Ishikawa (cell line): ENCODE measurements around the gene CCDC154.

ENCODE experiments used
- CEBPB ChIP-seq: IDR thresholded peaks from 2 replicates; pipeline ENCODE4 v1.6.1; 2012
- CREB1 ChIP-seq: IDR thresholded peaks from 2 replicates; pipeline ENCODE4 v1.6.1; 2012; ENCODE audit warnings: low read depth
- EGR1 ChIP-seq: IDR thresholded peaks from 2 replicates; pipeline ENCODE4 v1.6.1; 2012
- EP300 ChIP-seq: IDR thresholded peaks from 2 replicates; pipeline ENCODE4 v1.6.1; 2012; ENCODE audit warnings: borderline replicate concordance
- FOXM1 ChIP-seq: IDR thresholded peaks from 2 replicates; pipeline ENCODE4 v1.6.1; 2012; ENCODE audit warnings: low read depth, borderline replicate concordance
- NFIC ChIP-seq: IDR thresholded peaks from 2 replicates; pipeline ENCODE4 v1.6.1; 2012
- RAD21 ChIP-seq: IDR thresholded peaks from 2 replicates; pipeline ENCODE4 v1.6.1; 2012; ENCODE audit warnings: low read depth
- TAF1 ChIP-seq: IDR thresholded peaks from 2 replicates; pipeline ENCODE4 v1.6.1; 2012; ENCODE audit warnings: low read depth, mild to moderate bottlenecking
- TCF12 ChIP-seq: IDR thresholded peaks from 2 replicates; pipeline ENCODE4 v1.6.1; 2012; ENCODE audit warnings: low read depth
- TEAD4 ChIP-seq: IDR thresholded peaks from 2 replicates; pipeline ENCODE4 v1.6.1; 2012
- YY1 ChIP-seq: IDR thresholded peaks from 2 replicates; pipeline ENCODE4 v1.6.1; 2012; ENCODE audit warnings: low read depth
- ZBTB7A ChIP-seq: IDR thresholded peaks from 2 replicates; pipeline ENCODE4 v1.6.1; 2012; ENCODE audit warnings: low read depth
- TF ChIP-seq, protein P1 (sequence below): IDR thresholded peaks from 2 replicates; pipeline ENCODE4 v1.6.1; 2012
- TF ChIP-seq, protein P2 (sequence below): IDR thresholded peaks from 2 replicates; pipeline ENCODE4 v1.6.1; 2012
- TF ChIP-seq, protein P3 (sequence below): IDR thresholded peaks from 2 replicates; pipeline ENCODE4 v1.6.1; 2012; ENCODE audit warnings: low read depth, mild to moderate bottlenecking

CCDC154 gene

DNA sequence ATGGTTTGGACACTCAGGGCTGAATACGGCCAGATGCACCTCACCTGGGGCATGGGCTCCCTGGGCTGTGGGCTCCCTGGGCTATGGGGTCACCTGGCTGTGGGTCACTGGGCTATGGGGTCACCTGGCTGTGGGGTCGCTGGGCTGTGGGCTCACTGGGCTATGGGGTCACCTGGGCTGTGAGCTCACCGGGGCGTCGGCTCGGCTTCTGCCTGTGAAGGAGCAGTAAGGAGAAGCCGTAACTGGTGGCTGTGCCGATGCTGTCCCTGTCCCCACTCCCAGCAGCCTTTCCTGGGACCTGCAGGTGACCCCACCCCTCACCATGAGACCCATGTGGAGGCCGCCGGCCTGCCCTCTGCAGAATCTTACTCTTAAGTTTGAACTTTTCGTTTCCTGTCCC lies 15.3 kb downstream of the CCDC154 start:
- no peak for TF ChIP-seq YY1
- TF ChIP-seq TAF1: no peak
- TF ChIP-seq EGR1: no peak
- no peak for TF ChIP-seq RAD21
- TF ChIP-seq, protein P1, sequence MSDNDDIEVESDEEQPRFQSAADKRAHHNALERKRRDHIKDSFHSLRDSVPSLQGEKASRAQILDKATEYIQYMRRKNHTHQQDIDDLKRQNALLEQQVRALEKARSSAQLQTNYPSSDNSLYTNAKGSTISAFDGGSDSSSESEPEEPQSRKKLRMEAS: no peak
- TF ChIP-seq TEAD4: no peak
- TF ChIP-seq ZBTB7A: no peak
- TF ChIP-seq EP300: no peak
- no peak for TF ChIP-seq TCF12
- no peak for TF ChIP-seq CREB1
- no peak for TF ChIP-seq FOXM1
- TF ChIP-seq, protein P2, sequence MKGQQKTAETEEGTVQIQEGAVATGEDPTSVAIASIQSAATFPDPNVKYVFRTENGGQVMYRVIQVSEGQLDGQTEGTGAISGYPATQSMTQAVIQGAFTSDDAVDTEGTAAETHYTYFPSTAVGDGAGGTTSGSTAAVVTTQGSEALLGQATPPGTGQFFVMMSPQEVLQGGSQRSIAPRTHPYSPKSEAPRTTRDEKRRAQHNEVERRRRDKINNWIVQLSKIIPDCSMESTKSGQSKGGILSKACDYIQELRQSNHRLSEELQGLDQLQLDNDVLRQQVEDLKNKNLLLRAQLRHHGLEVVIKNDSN: no peak
- TF ChIP-seq, protein P3, sequence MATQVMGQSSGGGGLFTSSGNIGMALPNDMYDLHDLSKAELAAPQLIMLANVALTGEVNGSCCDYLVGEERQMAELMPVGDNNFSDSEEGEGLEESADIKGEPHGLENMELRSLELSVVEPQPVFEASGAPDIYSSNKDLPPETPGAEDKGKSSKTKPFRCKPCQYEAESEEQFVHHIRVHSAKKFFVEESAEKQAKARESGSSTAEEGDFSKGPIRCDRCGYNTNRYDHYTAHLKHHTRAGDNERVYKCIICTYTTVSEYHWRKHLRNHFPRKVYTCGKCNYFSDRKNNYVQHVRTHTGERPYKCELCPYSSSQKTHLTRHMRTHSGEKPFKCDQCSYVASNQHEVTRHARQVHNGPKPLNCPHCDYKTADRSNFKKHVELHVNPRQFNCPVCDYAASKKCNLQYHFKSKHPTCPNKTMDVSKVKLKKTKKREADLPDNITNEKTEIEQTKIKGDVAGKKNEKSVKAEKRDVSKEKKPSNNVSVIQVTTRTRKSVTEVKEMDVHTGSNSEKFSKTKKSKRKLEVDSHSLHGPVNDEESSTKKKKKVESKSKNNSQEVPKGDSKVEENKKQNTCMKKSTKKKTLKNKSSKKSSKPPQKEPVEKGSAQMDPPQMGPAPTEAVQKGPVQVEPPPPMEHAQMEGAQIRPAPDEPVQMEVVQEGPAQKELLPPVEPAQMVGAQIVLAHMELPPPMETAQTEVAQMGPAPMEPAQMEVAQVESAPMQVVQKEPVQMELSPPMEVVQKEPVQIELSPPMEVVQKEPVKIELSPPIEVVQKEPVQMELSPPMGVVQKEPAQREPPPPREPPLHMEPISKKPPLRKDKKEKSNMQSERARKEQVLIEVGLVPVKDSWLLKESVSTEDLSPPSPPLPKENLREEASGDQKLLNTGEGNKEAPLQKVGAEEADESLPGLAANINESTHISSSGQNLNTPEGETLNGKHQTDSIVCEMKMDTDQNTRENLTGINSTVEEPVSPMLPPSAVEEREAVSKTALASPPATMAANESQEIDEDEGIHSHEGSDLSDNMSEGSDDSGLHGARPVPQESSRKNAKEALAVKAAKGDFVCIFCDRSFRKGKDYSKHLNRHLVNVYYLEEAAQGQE: no peak
- TF ChIP-seq NFIC: no peak
- TF ChIP-seq CEBPB: no peak

DNA sequence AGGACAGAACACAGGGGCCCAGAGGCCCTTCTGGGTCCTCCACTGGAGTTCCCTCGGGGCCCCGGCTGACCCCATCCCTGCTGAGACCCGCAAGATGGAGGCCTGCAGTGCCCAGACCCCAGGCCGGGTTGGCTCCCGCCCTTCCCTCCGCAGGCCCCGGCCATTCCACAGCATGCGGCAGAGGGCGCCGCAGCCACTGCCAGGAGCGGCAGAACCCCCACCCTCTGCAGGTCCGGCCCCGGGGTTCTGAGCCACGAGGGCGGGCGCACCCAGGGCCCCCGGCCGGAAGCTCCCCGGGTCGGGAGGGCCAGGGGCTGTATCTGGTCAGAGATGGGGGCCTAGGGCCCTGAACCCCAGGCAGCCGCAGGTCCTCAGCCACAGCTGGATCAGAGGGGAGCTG lies 15.8 kb downstream of the CCDC154 start:
- TF ChIP-seq RAD21 (peak; percentile 29; the same call in 1 of the 2 replicates), CREB1 (no peak), TEAD4 (no peak), NFIC (no peak)

DNA sequence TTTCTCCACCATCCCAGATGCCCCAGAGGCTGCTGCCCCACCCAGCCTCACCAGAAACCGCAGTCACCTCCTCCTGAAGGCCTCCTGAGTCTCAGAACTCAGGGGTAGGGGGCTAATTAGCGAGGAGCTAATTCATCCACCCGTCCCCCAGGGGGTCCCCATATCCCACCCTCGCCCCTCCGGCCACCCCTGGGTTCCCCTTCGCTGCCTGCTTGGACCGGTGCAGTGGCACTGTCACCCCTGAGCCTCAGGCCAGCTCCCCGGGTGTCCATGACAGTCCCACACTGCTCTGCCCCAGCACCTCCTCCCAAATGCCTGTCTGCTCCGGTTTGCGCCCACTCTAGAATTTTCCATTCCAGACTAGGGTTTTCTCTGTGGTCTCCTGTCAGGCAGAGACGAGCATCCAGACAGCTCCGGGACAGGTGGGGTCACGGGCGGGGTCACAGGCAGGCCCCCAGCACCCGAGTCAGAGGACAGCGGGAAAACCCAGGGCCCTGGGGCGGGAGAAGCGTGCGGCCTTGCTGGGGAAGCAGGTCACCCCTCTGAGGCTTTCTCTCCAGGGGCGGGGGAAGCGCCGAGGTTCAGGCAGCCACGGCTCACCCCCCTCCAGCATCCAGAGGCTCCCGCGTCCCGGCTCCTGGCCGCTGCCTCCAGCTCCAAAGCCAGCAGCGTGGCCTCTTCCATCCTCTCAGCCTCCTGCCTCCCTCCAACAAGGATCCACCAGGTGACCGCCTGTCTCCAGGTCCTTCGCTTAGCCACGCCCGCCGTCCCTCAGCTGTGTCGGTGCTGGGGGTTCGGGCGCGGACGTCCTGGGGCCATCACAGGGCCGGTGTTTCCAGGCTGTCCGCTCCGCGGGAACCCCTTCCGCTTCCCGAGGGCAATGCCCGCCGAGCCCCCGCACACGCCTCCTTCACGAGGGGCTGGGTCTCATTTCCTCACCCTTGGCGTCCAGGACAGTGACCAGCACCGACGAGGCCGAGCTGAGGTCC lies 16.6 kb downstream of the CCDC154 start:
- TF ChIP-seq YY1: no peak
- TF ChIP-seq TEAD4: no peak
- TF ChIP-seq, protein P2: no peak
- TF ChIP-seq CEBPB: no peak
- no peak for TF ChIP-seq RAD21
- no peak for TF ChIP-seq TAF1
- no peak for TF ChIP-seq EP300

DNA sequence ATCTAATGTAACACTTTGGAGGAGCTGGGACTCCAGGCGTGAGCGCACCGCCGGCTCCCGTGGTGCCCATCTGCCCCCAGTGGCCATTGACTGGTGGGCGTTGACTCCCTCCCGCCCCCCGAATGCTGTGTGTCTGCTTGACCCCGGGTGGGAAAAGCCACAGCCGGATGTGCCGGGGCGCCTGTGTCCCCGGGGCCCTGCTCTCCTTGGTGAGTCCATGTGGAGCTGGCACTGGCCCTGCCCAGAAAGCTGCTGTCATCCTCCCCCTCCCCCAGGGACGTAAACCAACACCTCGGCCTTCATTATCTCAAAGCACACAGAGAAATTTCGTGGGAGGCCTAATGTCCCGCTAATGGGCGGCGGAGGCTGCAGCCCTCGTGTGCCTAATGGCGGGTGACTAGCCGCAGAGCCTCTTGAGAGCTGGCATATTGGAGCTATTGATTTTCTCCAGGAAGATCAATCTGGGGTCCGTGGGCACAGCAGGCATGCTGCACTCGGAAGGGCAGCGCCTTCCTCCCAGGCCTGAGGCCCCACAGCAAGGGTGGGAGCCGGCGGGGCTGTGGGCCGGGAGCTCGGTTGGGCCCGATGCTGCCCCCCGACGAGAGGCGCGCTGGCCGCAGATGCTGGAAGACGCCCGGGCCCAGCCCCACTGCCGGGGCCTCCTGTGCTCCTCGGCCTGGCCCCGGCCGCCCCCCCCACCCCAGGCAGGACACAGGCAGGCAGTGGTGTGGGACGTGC lies 17.5 kb downstream of the CCDC154 start:
- TF ChIP-seq TCF12 (no peak), CREB1 (no peak), CEBPB (no peak), EGR1 (no peak), NFIC (no peak), FOXM1 (no peak), TEAD4 (no peak), YY1 (no peak), ZBTB7A (no peak), EP300 (no peak), RAD21 (no peak), TAF1 (no peak)
- TF ChIP-seq, protein P3: no peak
- TF ChIP-seq, protein P1: no peak
- TF ChIP-seq, protein P2: no peak

DNA sequence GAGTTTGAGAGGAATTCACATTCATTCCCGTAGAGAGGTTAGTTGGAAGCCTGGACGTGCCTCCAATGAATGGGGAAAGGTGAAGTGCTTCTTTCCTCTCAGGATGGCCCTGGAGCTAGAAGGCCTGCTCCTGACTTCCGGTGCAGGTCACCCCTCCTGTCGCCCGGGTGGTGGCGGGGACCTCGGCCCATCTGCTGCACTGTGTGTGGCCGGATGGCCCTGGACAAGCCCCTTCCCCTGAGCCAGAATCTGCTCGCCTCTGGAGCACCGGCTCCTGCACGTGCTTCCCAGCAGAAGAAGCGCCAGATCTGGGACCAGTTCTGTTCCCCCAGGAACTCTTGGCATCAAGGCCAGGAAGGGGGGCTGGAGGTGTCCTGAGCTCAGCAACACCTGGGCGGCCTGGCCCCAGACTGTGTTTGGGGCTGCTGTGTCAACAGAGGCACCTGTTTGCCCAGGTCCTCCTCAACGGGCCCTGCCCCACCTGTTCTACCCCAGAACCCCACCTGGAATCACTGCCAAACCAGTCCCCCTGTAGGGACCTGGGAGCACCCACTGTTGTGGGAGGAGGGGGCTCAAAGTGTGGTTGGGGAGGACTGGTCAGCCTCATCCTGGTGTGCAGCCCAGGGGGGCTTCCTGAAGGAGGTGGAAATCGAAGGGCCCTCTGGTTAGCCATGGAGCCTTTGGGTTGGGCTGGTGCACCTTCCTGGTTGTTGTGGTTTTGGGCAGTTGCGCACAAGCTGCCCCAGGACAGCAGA lies 18.6 kb downstream of the CCDC154 start:
- TF ChIP-seq FOXM1 (no peak), TEAD4 (no peak), CEBPB (no peak), TCF12 (no peak), ZBTB7A (no peak), YY1 (no peak), CREB1 (no peak), EP300 (no peak), RAD21 (no peak), EGR1 (no peak), TAF1 (no peak), NFIC (no peak)
- TF ChIP-seq, protein P2: no peak
- TF ChIP-seq, protein P1: no peak
- TF ChIP-seq, protein P3: no peak
